Lung (tissue), 12 donors: ENCODE data around the gene FAM219A. TPM values are rescaled to one million over a fixed set of nuclear protein-coding genes. Genes with fewer than 3 reads are reported as not detected.

Source experiments
- ATAC-seq: fragments of 200-7000 bp; cut with Tn5 transposase; one replicate; pipeline ENCODE4 v1.9.1; 2020; ENCODE audit warnings: moderate number of reproducible peaks; ENCODE audit not compliant: insufficient read depth, low FRiP score
- DNase-seq, 3 donors: peaks; one replicate each; pipeline ENCODE4 v3.0.0-alpha.2; 2013 to 2017
- H3K27ac ChIP-seq, 2 donors: one replicate each; pipeline ENCODE4 v1.5.1; 2013; ENCODE audit warnings: mild to moderate bottlenecking in 2 of 2, moderate library complexity in 2 of 2, control low read depth in 1 of 2, inconsistent platforms in 1 of 2, low read depth in 1 of 2, low read length in 1 of 2
- H3K27me3 ChIP-seq, 3 donors: one replicate each; pipeline ENCODE4 v1.5.1; 2013; ENCODE audit warnings: low read length in 2 of 3; ENCODE audit not compliant: control insufficient read depth in 3 of 3, insufficient read depth in 3 of 3
- H3K36me3 ChIP-seq, 4 donors: one replicate each; pipeline ENCODE4 v1.5.1; 2013; ENCODE audit warnings: low read length in 4 of 4, mild to moderate bottlenecking in 1 of 4, moderate library complexity in 1 of 4; ENCODE audit not compliant: control insufficient read depth in 4 of 4, insufficient read depth in 4 of 4
- H3K4me1 ChIP-seq, 5 donors: one replicate each; pipeline ENCODE4 v1.5.1; 2013; ENCODE audit warnings: low read length in 5 of 5, mild to moderate bottlenecking in 2 of 5, moderate library complexity in 1 of 5; ENCODE audit not compliant: control insufficient read depth in 5 of 5, insufficient read depth in 5 of 5
- H3K4me3 ChIP-seq: one replicate; pipeline ENCODE4 v1.5.1; 2013; ENCODE audit warnings: mild to moderate bottlenecking, control low read depth, moderate library complexity
- H3K9ac ChIP-seq, 2 donors: one replicate each; pipeline ENCODE4 v1.5.1; 2013; ENCODE audit warnings: low read length in 2 of 2, control low read depth in 1 of 2; ENCODE audit not compliant: insufficient read depth in 1 of 2
- H3K9me3 ChIP-seq, 4 donors: one replicate each; pipeline ENCODE4 v1.5.1; 2013; ENCODE audit warnings: low read length in 3 of 4, mild to moderate bottlenecking in 1 of 4, moderate library complexity in 1 of 4; ENCODE audit not compliant: control insufficient read depth in 4 of 4, insufficient read depth in 3 of 4
- WGBS, 2 donors: extraction: QIAGEN DNeasy Blood & Tissue Kit; methylation state at CpG; one replicate each; pipeline ENCODE4 v1.1.7; 2013; 5-methylcytosine and 5-hydroxymethylcytosine counted together
- polyA plus RNA-seq, 2 donors: library from polyadenylated mRNA; stranded (reverse); fragments of 200-250 nt; gene quantifications; one replicate each; pipeline ENCODE4 v1.2.1, GENCODE V29; 2013
- total RNA-seq, 2 donors: library from RNA; depleted of rRNA in 1 of 2; stranded (reverse); fragments of >200 nt in 1 of 2; gene quantifications; one replicate each; pipeline ENCODE4 v1.2.1, GENCODE V29; 2014 to 2021
- TF ChIP-seq, protein P1 (sequence below): IDR thresholded peaks from 2 replicates; pipeline ENCODE4 v1.5.1; 2012; ENCODE audit warnings: mild to moderate bottlenecking; ENCODE audit errors: control extremely low read depth, extremely low read depth
- donor health status: control.
- donor health status: control.
- donor health status: Bipolar disorder and iron deficiency.
- donor health status: healthy.
- donor health status: DM: yes; HTN: yes; CAD: no.

The FAM219A gene
- total and polyA plus RNA-seq, 4 donors: 8.5 to 28.3 (median 13.3) TPM

DNA sequence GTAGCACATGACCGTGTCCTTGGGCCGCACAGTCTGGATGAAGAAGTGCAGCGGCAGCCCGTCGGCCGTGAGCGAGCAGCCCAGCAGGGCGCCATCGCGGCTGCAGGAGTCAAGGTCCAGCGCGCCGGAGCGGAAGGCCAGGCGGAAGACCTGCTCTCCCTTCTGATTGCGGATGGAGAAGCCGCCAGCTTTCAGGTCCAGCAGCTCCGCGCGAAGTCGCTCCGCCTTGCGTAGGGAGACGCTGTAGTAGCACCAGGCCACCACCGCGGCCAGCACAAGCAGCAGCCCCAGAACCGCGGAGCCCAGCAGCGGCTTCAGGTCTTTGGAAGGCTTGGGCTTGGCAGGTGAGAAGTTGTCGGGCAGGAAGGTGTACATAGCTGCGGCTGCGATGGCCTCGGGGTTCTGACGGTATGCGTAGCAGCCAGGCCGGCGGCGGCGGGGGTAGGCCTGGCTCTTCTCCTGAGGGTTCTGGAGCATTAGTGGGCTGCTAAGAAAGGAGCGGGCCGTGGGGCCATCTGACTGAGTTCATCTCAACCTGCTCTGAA, 85.8 kb downstream of the FAM219A start:
- ATAC-seq (no peak), DNase-seq (peak in 2 of 3 donors; percentile 14 to 23)
- Histone ChIP-seq H3K27me3 (peaks cover 0 to 49% (median 29%) of the 10 kb centered on the region in 3 donors), H3K9ac (no peak overlapping the region), H3K4me3 (no peak overlapping the region), H3K27ac (no peak overlapping the region), H3K36me3 (peaks cover 0 to 2% (median 0%) of the 10 kb centered on the region in 4 donors), H3K9me3 (peaks cover 0 to 9% (median 0%) of the 10 kb centered on the region in 4 donors), H3K4me1 (peaks cover 0 to 13% (median 4%) of the 10 kb centered on the region in 5 donors)
- WGBS, 2 donors: 84 to 88% methylated on average over 41 of the region's 41 CpGs
- TF ChIP-seq, protein P1, sequence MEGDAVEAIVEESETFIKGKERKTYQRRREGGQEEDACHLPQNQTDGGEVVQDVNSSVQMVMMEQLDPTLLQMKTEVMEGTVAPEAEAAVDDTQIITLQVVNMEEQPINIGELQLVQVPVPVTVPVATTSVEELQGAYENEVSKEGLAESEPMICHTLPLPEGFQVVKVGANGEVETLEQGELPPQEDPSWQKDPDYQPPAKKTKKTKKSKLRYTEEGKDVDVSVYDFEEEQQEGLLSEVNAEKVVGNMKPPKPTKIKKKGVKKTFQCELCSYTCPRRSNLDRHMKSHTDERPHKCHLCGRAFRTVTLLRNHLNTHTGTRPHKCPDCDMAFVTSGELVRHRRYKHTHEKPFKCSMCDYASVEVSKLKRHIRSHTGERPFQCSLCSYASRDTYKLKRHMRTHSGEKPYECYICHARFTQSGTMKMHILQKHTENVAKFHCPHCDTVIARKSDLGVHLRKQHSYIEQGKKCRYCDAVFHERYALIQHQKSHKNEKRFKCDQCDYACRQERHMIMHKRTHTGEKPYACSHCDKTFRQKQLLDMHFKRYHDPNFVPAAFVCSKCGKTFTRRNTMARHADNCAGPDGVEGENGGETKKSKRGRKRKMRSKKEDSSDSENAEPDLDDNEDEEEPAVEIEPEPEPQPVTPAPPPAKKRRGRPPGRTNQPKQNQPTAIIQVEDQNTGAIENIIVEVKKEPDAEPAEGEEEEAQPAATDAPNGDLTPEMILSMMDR: no peak

DNA sequence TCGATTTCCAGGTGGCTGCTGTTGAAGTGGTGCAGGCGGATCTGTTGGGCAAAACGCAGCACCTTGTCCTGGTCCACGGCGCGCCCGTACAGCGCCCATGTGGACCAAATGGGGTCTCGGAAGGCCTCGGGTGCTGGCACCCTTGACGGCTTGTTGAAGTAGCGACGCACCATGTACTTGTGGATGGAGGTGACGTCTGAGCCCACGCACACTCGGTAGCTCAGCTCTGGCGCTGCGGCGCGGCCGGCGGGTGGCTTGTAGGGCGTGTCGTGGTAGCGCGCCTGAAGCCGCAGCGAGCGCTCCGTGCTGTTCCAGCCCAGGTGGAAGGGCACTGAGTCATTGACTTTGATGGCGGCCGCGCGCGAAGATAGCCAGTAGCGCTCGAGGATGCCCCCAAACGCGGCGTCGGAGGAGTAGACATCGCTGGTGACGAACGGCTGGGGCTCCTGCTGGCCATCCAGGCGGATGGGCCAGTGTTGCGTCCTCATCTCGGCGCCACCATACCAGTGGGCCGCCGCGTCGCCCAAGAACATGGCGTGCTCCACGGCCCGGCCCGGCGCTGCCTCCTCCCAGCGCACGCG, 86.4 kb downstream of the FAM219A start:
- ATAC-seq: no peak
- H3K9ac ChIP-seq: no peak overlapping the region
- H3K4me3 ChIP-seq: no peak overlapping the region
- no peak overlapping the region for H3K27ac ChIP-seq
- no peak for DNase-seq
- peaks cover 0 to 2% (median 0%) of the 10 kb centered on the region in 4 donors for H3K36me3 ChIP-seq
- H3K27me3 ChIP-seq: peaks cover 0 to 49% (median 29%) of the 10 kb centered on the region in 3 donors
- TF ChIP-seq, protein P1: no peak
- H3K9me3 ChIP-seq: peaks cover 0 to 9% (median 0%) of the 10 kb centered on the region in 4 donors
- peaks cover 0 to 9% (median 4%) of the 10 kb centered on the region in 5 donors for H3K4me1 ChIP-seq
- WGBS, 2 donors: 92% methylated on average over 60 of the region's 60 CpGs

DNA sequence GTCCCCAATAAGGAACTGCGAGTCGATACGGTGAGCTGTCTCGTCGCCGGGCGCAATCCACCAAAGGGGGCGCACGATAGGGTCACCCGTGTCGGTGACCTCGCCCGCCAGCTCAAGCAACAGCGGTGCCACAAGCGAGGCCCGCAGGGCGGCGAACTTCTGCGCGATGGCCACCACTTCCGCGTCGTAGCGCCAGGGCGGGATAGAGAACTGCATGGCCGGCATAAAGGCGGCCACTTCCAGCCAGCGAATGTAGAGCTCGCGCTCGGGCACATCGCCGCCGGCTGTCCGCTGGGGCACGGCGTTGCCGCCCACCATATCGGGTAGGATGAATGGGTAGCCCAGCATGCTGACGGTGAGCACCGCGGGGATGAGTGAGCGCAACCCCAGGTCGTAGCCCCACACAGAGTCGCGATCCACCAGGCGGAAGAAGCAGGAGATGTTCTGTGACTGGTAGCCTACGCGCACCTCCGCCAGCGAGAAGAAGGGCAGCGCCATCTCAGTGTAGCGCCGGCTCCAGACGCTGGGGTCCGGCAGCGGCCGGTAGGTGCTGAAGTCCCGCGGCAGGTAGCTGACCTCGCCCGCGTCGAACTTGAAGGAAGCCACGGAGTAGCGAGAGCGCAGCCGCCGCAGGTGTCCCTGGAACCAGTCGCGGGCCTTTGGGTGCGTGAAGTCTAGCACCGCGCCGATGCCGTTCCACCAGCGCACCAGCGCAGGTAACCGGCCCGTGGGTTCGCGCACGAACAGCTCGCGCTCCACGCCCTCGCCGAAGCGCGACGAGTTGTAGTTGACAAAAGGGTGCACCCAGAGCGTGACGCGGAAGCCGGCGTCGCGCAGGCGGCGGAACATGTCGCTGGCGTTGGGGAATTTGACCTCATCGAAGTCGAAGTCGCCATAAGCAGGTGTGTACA, 87.1 kb downstream of the FAM219A start:
- Histone ChIP-seq H3K36me3 (peaks cover 0 to 2% (median 0%) of the 10 kb centered on the region in 4 donors), H3K9ac (no peak overlapping the region), H3K4me3 (no peak overlapping the region), H3K27ac (no peak overlapping the region), H3K4me1 (peaks cover 0 to 6% (median 4%) of the 10 kb centered on the region in 5 donors), H3K9me3 (peaks cover 0 to 9% (median 0%) of the 10 kb centered on the region in 4 donors), H3K27me3 (peaks cover 0 to 49% (median 29%) of the 10 kb centered on the region in 3 donors)
- TF ChIP-seq, protein P1: no peak
- WGBS, 2 donors: 80 to 82% methylated on average over 104 to 105 of the region's 105 CpGs
- ATAC-seq: no peak
- peak in 2 of 3 donors; percentile 13 to 21 for DNase-seq
